IPS DF 19.7 (cell line): ENCODE results near the gene CENPO.
A peak's percentile ranks its signal among the peaks of the same experiment; 100 is the strongest.
"Not testable (repeated sequence)": the region's sequence is repeated elsewhere in the genome, so short reads cannot be mapped to it uniquely, and the experiment has no call there.

ENCODE experiments used
- DNase-seq: peaks from one replicate; pipeline ENCODE4 v3.0.0-alpha.2; 2013; ENCODE audit warnings: low read depth, low spot score

The CENPO gene

DNA sequence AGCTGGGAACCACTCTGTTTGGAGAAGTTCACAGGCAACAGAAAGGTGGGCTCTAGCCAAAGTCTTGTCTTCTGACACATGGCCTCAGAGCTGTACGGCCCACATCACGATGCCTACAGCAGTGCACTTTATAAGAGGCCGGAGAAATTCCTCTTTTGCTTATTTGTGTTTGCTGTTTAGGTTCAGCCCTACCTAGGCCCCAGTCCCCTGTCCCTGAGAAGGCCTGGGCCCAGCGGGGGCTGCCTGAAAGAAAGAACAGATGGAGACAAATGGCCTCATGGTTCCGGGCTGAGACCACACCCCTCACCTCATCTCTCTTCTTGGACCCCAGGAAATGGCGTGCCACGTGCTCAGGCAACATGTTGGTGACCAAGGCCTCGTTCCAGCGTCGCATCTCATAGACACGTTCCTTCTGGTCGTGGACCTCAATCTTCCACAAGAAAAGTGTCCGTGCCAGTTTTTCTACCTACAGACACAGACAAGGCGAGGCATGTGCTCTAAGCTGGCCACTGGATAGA lies 30.9 kb downstream of the CENPO start:
- DNase-seq, result no peak

DNA sequence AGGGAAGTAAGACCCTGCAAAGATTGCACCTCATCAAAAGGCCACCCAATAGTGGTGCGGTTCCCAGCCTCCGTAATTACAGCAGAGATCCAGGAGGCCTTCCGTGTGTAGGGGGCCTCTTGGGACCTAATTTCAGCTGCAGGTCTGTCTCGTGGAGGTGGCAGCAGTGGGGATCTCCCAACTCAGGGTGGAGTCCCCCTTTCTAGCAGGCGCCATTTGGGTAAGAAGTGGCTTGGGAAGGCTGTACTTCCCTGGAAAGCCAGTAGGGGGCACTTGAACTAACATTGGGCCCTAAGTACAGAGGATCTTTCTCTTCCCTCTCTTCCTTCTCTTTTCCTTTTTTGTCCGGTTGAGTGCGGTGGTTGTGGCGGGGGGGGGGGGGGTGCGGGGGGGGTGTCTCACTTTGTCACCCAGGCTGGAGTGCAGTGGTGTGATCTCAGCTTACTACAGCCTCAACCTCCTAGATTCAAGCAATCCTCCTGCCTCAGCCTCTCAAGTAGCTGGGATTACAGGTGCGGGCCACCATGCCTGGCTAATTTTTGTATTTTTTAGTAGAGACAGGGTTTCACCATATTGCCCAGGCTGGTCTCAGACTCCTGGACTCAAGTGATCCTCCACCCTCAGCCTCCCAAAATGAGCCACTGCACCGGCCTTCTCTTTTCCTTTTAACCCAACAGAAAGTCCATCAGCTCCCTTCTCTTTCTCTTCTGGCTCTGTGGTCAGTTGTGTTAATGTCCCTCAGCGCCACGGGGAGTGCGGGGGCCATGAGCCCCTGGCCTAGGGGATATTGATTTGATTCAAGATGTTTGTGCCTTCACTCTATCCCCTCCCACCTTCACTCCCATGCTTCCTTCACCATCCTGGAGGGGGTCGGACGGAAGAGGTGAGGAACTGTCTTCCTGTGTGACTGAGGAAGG lies 32.0 kb downstream of the CENPO start:
- DNase-seq, result no peak

DNA sequence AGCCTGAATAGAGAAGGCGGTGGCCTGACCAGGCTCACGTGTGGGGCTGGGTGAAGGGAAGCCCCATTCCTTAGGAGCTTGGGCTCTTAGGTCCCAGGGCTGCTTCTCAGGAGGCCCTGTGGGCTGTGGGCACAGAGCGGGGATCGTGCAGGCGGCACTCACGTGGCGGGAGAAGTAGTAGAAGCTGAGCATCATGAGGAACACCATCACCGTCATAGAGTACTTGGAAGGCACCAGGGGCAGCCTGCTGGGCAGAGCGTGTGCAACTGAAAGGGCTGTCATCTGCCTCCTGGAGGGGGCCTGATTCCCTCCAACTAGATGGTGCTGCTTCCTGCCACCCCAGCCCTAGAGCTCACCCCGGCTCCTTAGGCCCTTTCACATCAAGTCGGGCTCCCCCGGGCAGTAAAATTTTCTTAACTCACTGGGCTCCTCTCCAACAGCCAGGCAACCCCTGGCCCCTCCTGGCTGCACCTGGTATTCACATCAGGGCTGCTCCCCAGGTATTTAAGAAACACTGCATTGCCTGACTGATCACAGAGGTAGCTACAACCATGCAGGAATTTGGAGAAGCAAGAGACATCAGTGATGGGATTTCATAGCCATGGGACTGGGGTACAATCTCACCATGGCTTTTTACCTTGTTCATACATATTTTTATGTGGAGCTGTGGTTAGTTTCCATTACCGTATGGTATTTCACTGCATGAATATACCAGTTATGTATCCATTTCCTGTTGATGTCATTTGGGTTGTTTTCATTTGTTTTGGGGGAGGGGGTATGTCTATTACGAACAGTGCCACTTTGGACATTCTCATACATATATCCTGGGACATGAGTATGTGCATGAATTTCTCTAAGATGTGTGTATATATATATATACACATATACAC lies 32.9 kb downstream of the CENPO start:
- DNase-seq, result no peak

DNA sequence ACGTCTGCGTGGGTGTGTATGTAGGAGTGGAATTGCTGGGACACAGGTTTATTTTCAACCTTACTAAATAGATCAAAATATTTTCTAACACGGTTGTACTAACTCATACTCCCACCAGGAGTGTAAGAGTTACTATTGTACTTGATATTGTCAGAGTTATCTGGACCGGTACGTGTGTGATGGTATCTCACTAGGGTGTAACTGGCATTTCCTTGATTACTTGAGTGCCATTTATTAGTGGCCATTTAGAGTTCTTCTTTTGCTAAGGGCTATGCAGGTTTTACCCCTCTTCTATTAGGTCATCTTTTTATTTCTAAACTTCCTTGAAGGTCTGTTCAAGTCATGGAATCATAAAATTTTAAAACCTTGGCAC lies 33.5 kb downstream of the CENPO start:
- DNase-seq, result no peak

DNA sequence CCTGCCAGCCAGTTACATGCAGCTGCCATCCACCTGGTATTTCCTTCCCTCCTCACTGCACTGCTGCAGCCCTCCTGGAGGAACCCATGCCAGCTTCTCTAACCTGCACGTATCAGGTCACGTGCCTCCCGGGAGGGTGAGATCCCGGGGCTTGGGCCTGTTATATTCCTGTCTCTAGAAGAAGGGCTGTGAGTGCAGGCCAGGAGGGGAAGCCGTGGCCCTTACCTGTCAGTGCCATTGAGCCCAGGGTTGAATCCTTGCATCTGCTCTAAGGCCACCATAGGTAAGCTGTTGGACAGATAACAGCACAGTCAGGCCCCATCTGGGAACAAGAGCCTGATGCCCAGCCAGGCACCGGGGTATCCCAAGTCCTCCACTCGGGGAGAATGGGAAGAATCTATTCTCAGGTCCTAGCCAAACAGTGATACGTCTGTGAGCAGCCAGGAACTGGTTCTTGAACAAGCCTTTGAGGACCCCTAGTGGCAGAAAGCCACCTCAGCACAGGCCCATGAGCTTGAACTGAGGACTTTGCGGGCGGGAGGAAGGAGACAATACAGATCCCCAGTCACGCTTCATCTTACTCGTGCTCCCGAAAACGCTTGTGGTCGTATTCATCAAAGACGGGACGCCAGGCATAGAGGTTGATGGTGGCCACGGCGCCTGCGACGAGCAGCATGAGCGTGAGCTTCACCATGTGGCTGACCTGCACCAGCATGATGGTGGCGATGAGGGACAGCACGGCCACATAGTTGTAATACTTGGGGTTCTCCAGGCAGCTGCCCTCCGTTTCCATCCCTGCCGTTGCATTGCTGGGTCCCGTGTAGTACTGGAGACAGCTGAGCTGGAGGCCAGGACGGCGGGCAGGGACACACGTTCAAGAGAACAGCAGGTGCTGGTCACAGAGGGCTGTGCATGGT lies 34.4 kb downstream of the CENPO start:
- peak; percentile 88 for DNase-seq

DNA sequence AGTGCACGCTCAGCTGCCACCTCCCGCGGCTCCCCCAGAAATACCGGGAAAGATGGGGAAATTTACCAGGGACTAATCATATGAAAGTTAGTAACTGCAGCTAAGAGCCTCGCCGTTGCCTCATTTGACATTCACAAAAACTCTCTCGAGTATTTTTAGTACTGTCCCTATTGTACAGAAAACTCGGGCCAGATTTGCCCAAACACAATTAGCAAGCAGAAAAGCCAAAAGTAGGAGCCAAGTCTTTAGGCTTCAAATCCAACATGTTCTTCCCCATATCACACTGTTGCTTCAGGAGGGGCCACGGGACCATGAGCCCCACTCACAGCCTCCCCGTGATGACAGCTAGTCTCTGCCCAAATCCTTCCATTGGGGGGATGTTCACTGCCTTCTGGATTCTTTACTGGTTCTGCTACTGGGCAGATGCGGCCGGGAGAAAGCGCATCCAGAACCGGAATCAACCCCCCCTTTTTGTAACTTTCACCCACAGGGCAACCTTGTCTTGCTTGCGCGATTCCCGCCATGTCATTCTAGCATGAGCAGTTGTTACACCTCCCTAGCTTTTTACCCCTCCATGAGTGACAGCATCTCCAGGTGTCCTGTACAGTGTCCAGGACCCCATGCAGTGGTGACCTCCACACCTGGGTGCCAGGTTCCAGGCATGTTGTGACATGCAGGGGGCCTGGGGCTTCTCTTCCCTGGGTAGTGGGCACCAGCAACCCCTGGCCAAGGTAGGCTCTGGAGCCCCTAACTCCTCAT lies 35.2 kb downstream of the CENPO start:
- DNase-seq, result no peak

DNA sequence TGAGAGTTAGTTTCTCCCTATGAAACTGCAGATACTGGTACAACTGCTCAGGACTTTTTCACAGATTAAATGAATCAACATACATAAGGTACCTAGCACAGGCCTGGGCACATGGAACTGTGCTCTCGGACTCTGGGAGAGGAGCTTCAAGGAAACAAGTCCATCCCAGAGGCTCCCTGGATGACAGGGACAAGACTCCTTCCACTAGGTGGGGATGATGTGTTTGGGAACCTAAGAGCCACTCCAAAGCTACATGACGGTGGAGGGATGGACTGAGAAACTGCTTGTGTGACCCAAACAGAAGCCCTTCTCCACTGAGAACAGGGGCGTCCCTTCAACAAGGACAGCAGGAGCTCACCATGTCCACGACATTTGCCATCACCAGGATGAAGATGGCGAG lies 37.1 kb downstream of the CENPO start:
- DNase-seq, result no peak

DNA sequence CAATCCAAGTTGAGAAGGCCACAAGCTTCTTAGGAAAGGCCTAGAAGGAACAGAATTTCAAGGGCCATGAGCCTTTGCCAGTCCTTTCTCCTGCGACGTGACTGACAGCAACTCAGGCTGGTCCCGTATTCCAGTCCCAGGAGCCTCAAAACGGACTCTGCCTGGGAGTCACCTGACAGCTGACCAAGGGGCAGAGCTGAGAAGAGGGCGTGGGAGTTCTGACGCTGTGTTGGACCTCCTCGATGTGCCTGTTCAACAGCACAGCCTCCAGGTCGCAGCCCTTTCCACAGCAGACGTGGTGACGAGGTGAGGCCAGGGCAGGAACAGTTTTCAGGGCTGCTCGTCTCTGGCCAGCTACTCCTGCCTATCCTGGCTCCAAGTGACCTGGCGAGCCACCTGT lies 37.6 kb downstream of the CENPO start:
- DNase-seq, result no peak

DNA sequence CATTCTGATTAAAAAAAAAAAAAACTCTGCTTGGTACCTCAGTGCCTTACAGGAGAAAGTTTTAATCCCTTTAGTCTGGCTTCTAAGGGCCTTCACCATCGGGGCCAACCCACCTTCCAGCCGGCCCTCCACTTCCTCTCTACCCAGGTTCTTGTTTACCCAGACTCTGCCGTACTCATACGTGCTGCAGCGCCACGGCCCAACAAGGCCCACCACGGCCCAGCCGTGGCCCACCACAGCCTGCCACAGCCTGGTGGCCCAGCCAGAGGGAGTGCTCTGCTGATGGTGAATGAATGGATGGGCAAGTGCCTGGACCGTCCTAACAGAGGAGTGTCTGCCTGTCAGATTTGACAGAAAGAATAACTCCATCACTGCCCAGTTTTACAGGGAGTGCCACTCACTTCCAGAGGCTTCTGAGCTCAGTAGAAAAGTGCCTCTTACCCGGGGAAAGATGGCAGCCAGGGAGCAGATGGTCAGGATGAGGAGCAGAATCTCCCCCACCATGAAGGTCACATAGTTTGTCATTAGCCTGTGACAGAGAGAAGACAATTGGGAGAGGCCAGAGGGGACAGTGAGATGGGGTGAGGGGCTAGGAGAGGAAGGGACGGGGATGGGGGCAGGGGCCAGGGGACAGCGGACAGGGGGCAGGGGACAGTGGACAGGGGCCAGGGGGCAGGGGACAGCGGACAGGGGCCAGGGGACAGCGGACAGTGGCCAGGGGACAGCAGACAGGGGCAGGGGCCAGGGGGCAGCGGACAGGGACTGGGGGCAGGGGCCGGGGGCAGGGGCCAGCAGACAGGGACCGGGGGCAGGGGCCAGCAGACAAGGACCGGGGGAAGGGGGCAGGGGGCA lies 38.2 kb downstream of the CENPO start:
- DNase-seq, result no peak

DNA sequence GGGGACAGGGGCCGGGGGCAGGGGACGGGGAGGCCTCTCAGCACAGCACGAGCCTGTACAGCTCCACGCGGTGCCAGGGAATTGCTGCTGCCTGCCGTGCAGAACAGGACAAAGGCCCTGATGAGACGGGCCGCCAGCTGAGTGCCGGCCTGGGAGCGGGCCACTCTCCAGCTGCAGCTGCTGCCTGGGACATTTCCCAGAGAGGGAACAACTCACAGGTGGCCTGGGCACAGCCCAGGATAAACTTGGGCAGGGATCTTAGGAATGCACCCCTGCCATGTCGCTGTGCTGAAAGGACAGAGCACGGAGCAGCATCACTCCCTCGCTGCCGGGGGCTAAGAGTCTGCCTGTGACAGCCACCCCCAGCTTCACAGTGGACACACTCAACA lies 38.8 kb downstream of the CENPO start:
- no peak for DNase-seq

DNA sequence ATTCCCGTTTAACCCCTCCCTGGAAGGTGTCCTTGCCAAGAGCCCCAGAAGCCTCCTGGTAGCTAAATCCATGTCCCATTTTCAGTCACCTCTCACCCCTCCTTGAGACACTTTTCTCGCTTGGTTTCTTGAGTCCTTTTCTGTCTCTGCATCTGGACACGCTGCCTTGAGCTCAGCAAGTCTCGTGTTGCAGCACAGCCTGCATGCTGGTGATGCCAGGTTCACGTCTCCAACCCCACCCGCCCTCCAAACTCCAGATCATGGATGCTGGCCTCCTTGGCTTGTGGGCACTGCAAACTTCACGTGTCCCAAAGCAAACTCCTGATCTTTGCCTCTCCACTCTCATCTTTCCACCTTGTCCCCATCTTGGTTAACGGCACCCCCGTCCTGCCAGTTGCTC lies 39.3 kb downstream of the CENPO start:
- no peak for DNase-seq

DNA sequence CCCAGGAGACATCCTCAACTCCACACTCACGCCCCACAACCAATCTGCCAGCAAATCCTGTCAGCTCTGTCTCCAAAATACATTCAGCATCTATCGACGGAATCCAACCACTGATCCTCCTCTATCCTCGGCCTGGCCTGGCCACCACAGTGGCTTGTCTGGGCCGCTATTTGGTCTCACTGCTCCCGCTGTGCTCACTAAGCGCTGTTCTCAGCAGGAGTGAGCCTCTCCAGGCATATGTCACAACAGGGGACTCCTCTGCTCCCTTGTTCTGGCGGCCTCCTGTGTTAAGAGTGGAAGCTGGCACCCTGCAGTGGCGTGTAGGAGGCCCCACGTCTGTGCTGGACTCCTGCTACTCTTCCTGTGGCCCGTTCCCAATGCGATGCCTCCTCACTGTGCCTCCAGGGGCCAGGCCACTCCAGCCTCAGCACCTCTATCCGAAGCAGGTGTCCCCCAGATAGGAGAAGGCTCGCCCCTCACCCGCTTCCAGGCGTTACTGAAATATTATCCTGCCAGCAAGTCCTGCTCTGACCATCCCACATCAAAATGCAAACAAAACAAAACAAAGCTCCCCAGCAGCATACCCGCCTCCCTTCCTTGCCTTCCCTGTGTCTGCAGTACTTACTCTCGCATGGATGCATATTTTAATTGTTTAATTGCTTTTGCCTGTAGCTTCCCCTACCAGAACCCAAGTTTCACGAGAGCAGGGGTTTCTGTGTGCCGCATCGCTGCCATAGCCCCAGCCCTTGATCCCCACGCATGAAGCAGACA lies 39.9 kb downstream of the CENPO start:
- DNase-seq, result no peak

DNA sequence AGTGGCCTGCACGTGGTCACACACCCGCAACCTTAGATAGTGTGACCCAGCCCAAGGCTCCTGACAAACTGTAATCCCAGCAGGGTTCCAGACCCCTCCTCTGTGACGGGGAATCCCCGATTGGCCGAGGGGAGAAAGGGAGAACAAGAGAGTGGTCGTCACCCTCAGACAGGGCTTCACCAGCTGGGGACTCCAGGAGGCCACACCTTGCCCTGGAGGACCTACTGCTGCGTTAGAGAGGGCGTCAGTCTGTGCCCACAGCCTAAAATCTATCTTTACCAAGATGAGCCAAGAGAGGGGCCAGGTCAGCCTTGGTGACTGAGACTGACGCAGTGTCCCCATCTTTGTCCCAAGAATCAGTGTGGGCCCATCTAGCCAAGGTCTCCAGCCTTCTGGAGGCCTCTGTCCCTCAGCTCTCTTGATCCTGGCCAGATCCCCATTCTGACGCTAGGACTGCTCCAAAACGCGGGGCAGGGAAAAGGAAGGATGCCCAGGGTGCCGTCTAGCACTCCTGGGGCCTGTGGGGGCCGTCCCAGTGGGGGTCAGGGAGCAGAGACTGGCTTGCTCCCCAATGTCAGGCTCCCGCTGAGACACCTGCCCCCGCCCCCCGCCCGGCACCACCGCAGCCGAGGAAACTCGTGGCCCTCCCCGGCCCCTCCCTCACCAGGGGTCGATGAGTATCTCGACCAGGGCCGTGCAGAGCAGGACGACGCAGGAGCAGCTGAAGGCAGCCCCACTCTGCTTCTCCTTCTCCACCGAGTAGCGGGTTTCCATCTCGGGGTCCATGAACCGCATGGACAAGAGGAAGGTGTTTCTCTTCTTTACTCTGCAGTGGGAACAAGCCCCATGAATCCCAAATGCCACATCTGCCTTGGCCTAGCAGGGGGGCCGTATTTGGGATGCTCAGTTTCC lies 40.9 kb downstream of the CENPO start:
- no peak for DNase-seq

DNA sequence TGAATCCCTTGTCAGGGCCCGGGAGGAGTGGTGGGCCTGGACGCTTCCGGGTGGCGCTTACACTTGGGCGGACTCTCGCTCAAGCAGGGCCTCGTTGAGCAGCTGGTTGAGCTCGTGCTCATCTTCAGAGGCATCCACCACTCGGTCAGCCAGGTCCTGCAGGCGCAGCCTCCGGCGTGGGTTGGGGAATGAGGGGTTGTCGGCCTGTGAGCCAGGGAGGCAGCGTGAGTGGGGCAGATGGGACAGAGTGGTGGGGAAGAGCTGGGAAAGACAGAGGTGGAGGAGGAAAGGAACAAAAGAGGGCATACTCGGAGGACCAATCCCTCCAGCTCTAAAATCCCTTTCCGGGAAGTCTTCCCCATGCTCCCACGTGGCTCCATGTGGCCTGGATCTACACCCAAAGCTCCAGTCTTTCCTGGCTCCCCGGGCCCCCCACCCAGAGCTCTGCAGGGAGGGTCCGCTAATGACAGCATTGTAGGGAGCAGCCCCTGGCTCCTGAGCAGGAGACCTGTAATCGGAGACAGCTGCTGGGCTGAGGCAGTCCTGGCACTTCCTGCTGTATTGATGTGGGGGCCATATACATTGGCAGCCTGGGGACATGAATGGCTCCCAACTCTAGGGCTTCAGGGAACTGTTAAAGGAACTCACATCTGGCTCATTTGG lies 41.6 kb downstream of the CENPO start:
- no peak for DNase-seq

DNA sequence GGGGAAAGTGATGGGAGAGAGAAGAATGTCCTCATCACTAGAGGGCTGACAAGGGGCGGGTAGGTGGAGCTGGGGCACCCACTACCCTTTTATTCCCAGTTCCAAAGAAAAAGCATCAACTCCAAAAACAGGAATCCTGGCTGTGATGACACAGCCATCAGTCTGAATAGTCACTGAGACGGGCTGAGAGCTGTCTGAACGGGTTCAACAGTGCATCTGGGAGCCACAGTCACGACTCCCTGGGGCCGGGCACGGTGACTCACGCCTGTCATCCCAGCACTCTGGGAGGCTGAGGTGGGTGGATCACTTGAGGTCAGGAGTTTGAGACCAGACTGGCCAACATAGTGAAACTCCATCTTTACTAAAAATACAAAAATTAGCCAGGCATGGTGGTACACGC lies 42.2 kb downstream of the CENPO start:
- DNase-seq, result not testable (repeated sequence)

DNA sequence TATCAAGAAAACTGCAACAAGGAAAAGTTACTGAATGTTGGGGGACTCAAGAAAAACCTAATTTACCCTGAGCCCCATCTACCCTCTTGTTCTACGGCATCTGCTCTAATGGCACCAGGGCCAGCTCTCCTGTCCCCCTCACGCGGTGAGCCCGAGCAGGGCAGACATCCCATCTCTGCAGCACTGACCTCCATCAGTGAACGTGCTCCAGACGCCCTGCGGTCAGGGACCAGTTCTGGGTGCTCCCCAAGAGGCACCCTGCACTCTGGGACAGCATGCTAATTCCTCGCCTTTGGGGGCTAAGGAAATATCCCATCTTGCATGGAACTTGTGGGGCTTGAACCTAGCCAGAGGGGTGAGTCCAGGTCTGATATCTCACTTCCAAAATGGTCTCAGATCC lies 43.0 kb downstream of the CENPO start:
- DNase-seq, result no peak

DNA sequence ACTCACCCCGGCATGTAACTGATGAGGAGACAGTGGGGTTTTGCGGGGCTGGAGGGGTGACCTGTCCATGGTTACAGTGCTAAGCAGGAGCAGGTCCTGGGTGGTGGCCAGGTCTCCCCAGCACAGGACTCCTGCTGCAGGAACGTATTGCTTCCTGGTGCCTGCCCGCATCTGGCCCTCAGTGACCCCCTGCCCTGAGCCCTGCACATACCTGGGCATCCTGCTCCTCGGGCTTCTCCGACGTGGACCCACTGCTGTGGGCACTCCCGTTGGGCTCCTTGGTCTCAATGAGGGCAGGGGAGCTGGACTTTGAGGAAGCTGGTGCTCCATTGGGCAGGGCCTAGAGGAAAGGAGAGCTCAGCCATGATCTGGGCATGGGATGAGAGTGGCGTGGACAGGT lies 43.5 kb downstream of the CENPO start:
- no peak for DNase-seq
